HG02970 (cell line): Measurements from ENCODE around the gene GRAP2.
"Not testable (repeated sequence)": the region's sequence is repeated elsewhere in the genome, so short reads cannot be mapped to it uniquely, and the experiment has no call there.

Source experiments
- ATAC-seq: cut with Tn5 transposase; IDR thresholded peaks from one replicate; pipeline ENCODE4 v1.9.1; 2021; ENCODE audit warnings: mild to moderate bottlenecking, moderate library complexity, moderate number of reproducible peaks; ENCODE audit not compliant: unreplicated experiment, low FRiP score

Gene GRAP2

DNA sequence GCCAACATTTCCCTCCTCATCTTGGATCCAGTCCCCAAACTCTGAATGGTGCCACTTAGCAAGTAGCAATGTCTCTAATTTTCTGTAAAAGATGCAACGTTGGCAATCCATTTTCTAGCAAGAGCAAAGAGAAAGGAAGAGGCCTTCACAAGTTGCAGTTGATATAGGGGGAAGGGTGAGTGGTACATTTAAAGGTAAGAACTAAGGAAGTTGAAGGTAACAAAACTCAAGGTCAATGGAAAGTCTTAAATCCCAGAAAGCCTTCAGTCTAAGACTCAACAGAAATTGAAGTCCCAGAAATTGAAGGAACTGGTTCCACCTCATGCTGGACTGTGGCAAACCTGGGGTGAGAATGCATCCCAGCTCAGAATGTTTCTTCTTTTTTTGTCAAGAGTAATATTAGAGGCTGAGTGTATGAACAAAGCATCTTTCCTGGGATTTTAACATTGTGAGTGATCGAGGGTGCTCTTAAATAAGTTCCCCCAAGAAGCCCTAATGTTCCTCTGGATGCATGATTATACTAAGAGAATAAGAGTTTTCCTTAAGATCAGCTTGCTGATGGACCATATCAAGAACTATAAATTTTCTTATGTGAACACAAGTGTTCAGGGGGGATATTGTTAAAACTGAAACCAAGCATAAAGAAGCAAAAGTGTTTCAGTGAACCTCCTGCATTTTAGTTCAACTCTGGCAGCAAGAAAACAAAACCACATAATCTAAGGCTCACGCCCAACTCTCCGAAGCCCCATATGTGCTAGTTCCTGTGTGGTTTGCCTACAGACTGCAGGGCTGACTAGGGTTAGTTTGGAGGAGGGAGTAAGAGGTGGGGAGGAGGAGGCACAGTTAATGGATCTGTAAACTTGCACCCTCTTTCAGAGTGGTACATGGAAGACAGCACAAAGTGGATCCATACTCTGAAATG, at the start of gene GRAP2:
Gene GRAP2 (plus strand): TSS at position 779 of the 922 bp plus-strand sequence. CDS start 46,023 bp downstream, outside the sequence.
- ATAC-seq, result no peak

DNA sequence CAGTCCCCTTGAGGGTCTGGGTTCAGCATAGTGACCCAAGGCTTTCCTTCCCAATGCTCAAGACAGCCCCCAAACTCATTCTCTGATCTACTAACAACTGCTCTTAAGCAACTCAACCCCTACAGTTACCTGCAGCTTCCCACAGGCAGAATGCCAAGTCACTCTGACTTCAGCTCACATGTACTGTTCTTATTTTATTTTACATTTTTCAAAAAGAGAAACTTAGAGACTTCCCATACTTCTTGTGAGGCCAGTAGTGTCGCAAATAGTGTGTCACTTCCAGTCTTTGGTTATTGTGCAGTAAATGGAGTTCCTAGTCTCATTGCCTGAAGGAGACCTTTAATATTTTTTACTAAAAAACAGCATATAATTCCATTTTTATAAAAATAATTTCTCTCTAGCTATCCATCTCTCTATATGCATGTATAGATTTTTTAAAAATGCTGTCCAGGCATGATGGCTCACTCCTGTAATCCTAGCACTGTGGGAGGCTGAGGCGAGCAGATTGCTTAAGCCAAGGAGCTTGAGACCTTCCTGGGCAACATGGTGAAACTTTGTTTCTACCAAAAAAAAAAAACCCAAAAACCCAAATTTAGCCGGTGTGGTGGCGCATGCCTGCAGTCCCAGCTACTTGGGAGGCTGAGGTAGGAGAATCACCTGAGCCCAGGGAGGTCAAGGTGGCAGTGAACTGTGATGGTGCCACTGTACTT, 49.1 kb upstream of the GRAP2 start:
- ATAC-seq, result no peak

GRCh38 chr22:39852799-39853198, 48.1 kb upstream of the GRAP2 start:
- ATAC-seq, result no peak

GRCh38 chr22:39856588-39856987, 44.3 kb upstream of the GRAP2 start:
- no peak for ATAC-seq

DNA sequence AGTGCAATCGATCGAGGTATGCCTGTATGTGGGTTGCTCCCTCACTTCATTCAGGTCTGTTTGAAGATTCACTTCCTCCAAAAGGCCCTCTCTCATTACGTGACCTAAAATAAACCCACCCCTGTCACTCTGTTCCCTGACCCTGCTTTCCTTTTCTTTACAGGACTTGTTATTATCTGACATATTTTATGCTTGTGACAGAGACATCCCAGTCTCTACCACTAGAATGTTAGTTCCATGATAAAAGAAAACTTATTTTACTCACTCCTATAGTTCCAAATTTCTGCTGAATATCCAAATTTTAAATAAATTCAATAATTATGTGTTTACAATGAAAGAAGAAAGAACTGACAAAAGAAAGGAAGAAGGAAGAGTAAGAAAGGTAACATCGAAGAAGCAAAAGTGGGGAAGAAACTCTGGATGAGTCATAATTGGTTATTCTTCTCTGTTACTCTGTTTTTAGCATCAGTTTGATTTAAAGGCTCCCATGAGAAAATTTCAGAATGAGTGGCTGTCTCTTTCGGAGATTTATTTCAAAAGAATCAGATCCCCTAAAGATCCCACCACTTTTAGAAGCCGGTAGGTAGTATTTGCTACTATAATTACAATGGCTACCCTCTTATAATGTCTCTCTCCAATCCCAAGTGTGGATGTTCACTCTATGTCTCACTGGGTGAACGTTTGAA, 40.8 kb upstream of the GRAP2 start:
- ATAC-seq, result no peak

DNA sequence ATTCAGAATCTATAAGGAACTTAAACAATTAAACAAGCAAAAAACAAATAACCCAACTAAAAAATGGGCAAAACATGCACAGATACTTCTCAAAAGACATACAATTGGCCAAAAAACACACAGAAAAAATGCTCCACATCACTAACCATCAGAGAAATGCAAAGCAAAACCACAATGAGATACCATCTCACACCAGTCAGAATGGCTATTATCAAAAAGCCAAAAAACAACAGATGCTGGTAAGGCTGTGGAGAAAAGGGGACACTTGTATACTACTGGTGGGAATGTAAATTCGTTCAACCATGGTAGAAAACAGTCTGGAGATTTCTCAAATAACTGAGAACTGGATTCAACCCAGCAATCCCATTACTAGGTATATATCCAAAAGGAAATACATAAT, 32.1 kb upstream of the GRAP2 start:
- no peak for ATAC-seq

DNA sequence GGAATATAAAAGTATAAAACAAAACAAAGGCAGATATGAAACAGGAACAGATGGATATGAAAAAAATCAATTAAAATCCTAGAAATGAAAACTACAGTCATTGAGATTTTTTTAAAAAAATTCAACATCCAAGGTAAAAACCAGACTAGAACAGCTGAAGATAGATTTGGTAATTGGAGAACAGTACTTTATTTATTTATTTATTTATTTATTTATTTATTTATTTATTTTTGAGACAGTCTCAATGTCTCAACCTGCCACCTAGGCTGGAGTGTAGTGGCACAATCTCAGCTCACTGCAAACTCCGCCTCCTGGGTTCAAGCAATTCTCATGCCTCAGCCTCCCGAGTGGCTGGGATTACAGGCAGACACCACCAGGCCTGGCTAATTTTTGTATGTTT, 31.1 kb upstream of the GRAP2 start:
- not testable (repeated sequence) for ATAC-seq

- no peak for ATAC-seq
Observed at GRCh38 chr22:39871008-39871798, 29.7 kb upstream of the GRAP2 start.

- ATAC-seq, result no peak
Observed at GRCh38 chr22:39872548-39872947, 28.3 kb upstream of the GRAP2 start.

DNA sequence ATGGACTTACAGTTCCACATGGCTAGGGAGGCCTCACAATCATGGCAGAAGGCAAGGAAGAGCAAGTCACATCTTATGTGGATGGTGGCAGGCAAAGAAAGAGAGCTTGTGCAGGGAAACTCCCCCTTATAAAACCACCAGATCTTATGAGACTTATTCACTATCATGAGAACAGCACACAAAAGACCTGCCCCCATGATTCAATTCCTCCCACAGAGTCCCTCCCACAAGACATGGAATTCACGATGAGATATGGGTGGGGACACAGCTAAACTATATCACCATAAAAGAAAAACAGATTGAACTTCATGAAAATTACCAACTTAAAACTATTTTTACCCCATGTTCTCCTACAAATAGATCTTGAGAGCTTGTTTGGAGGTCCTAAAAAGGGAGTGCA, 26.9 kb upstream of the GRAP2 start:
- ATAC-seq, result no peak

- not testable (repeated sequence) for ATAC-seq
Observed at GRCh38 chr22:39875176-39875885, 25.6 kb upstream of the GRAP2 start.

- ATAC-seq, result no peak
Observed at GRCh38 chr22:39877079-39877845, 23.6 kb upstream of the GRAP2 start.

- no peak for ATAC-seq
Observed at GRCh38 chr22:39880722-39881121, 20.2 kb upstream of the GRAP2 start.

DNA sequence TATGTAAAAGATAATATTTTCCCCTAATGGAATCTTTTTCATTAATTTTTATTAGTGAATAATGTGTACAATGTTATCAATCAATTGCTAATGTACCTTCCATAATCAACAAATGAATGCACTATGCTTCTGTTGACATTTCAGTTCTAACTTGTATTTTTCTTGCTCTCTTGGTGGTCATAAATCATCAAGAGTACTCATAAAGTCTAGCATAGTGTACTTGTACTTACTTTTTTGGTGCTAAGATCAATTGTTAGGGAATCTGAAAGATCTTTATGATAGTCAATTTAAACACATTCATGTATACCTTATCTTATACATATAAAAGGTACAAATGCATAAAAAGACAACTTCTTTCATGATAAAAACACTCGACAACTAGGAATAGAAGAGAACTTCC, 17.8 kb upstream of the GRAP2 start:
- no peak for ATAC-seq

DNA sequence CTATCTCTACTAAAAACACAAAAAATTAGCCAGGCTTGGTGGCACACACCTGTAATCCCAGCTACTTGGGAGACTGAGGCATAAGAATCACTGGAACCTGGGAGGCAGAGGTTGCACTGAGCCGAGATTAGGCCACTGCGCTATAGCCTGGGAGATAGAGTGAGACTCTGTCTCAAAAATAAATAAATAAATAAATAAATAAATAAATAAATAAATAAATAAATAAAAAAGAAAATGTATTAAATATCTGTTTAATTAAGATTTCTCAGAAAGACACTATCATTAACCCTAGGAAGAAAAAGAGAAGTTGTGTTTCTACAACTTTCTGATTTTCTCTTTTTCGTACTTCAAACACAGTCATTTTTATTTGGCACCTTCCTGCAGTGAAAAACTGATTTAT, 11.0 kb upstream of the GRAP2 start:
- not testable (repeated sequence) for ATAC-seq

GRCh38 chr22:39893526-39893925, 7.4 kb upstream of the GRAP2 start, which contains the start of gene ENTHD1:
Gene ENTHD1 (minus strand): TSS chr22:39893760. CDS start chr22:39887748, 6,012 bp downstream.
- no peak for ATAC-seq

DNA sequence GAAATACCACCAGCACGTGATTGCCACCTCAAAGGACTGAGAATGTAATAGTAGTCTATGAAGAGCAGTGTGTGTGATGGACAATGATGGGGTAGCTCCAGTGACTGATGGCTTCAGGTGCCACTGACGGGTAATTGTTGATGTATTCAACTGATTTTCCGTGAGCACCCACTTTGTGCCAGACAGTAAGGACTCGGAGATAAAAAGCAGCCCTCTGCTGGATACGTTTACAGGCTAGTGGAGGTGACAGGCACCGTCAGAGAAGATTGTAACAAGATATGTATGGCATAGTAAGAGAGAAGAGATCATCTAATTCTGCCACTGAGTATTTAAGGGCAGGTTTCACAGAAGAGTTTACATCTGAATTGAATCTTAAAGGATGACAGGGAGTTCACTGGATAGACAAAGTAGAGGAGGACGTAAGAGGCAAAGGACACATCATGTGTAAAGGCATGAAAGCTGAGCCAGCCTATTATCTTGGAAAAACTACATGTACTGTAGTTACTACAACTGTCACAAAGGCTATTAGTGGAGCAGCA, 6.3 kb upstream of the GRAP2 start:
- no peak for ATAC-seq

- no peak for ATAC-seq
Observed at GRCh38 chr22:39895682-39896081, 5.2 kb upstream of the GRAP2 start.
